HepG2 (cell line): ENCODE measurements around the gene KCNIP4. TPM values are rescaled to one million over a fixed set of nuclear protein-coding genes. Genes with fewer than 3 reads are reported as not detected.

Experiments used
- ATAC-seq: fragments of 200-7000 bp; cut with Tn5 transposase; 3 replicates; pipeline ENCODE4 v1.9.1; 2020; ENCODE audit warnings: mild to moderate bottlenecking, moderate library complexity
- BruUV-seq: library from RNA; stranded (reverse); fragments of 400-500 nt; replicated peaks from 2 replicates; lab custom pipeline; 2021; lab: Mats Ljungman, UMichigan
- CTCF ChIA-PET: fragments of 300-600 bp; formaldehyde crosslinking; extraction: SDS; loops from one replicate; lab custom pipeline; 2021; ENCODE audit warnings: low total read pairs, inconsistent platforms, low intra/inter-chr PET ratio; lab: Yijun Ruan, JAX
- POLR2A ChIA-PET: fragments of 350-600 bp; sonication (Branson Sonifier 250); formaldehyde crosslinking; loops from one replicate; lab custom pipeline; 2020; ENCODE audit warnings: antibody characterized with exemption, inconsistent platforms; lab: Yijun Ruan, JAX
- DNase-seq: peaks from one replicate; pipeline ENCODE4 v3.0.0-alpha.2; 2015; ENCODE audit warnings: low spot score
- FAIRE-seq: peaks from 3 replicates; lab custom pipeline; 2011; peaks lifted over from hg19 to GRCh38; lab: Jason Lieb, UNC
- H2AFZ ChIP-seq: one replicate; pipeline ENCODE4 v1.6.1; 2011; ENCODE audit warnings: low read length, inconsistent platforms
- H3K27ac ChIP-seq: fragments of 300-600 bp; 3 replicates; pipeline ENCODE4 v1.8.0; 2011; ENCODE audit warnings: mixed run types, mild to moderate bottlenecking, mixed read lengths, low read length, inconsistent platforms; ENCODE audit not compliant: insufficient read depth; ENCODE audit errors: extremely low read length
- H3K27me3 ChIP-seq, 2 experiments: fragments of 200-600 bp in 1 of 2; 2 replicates in 1 of 2; 3 replicates in 1 of 2; pipeline versions ENCODE4 v1.6.0 to v1.8.0; 2011; ENCODE audit warnings: low read length in 2 of 2, mild to moderate bottlenecking in 2 of 2, moderate library complexity in 2 of 2, inconsistent platforms in 1 of 2; ENCODE audit not compliant: insufficient read depth in 2 of 2, control insufficient read depth in 1 of 2
- H3K36me3 ChIP-seq, 2 experiments: fragments of 200-600 bp in 1 of 2; replicated peaks in 1 of 2; 2 replicates in 1 of 2; 3 replicates in 1 of 2; pipeline versions ENCODE4 v1.5.1 to v1.8.0; 2011; ENCODE audit warnings: low read length in 2 of 2, inconsistent platforms in 1 of 2; ENCODE audit not compliant: insufficient read depth in 2 of 2, control insufficient read depth in 1 of 2
- H3K4me1 ChIP-seq: 2 replicates; pipeline ENCODE4 v1.5.1; 2012; ENCODE audit warnings: low read length, inconsistent platforms; ENCODE audit not compliant: insufficient read depth
- H3K4me2 ChIP-seq: 2 replicates; pipeline ENCODE4 v1.6.0; 2011; ENCODE audit warnings: low read depth, low read length, inconsistent platforms
- H3K4me3 ChIP-seq, 3 experiments: fragments of 200-600 bp in 1 of 3; sonication (generic), shearing (Covaris generic) in 1 of 3; replicated peaks in 1 of 3; 2 replicates each; pipeline ENCODE4 v1.5.1; 2011 to 2016; ENCODE audit warnings: low read length in 3 of 3, inconsistent platforms in 2 of 3, low read depth in 2 of 3, mild to moderate bottlenecking in 2 of 3, control low read depth in 1 of 3, mixed read lengths in 1 of 3; ENCODE audit not compliant: insufficient read depth in 1 of 3
- H3K79me2 ChIP-seq: one replicate; pipeline ENCODE4 v1.6.1; 2011; ENCODE audit warnings: low read length, inconsistent platforms; ENCODE audit not compliant: insufficient read depth
- H3K9ac ChIP-seq: 2 replicates; pipeline ENCODE4 v1.6.0; 2011; ENCODE audit warnings: mild to moderate bottlenecking, low read depth, low read length, inconsistent platforms; ENCODE audit not compliant: insufficient read depth
- H3K9me3 ChIP-seq: 2 replicates; pipeline ENCODE4 v1.5.1; 2012; ENCODE audit warnings: mild to moderate bottlenecking, low read length
- H4K20me1 ChIP-seq: 2 replicates; pipeline ENCODE4 v1.6.0; 2011; ENCODE audit warnings: inconsistent platforms, mild to moderate bottlenecking, low read length, moderate library complexity; ENCODE audit not compliant: insufficient read depth
- ARID5B ChIP-seq: IDR thresholded peaks from 2 replicates; pipeline ENCODE4 v1.4.0; 2020; ENCODE audit warnings: mild to moderate bottlenecking, missing genetic modification reagents
- CREB1 ChIP-seq, 2 experiments: fragments of 450-650 bp in 1 of 2; IDR thresholded peaks; 2 replicates each; pipeline ENCODE4 v1.6.1; 2016 to 2017; ENCODE audit warnings: control low read depth in 1 of 2, mild to moderate bottlenecking in 1 of 2, missing compliant biosample characterization in 1 of 2, missing genetic modification characterization in 1 of 2
- DDIT3 ChIP-seq: sonication (generic); formaldehyde crosslinking; IDR thresholded peaks from 2 replicates; pipeline ENCODE4 v1.4.0; 2020; ENCODE audit warnings: mild to moderate bottlenecking, missing genetic modification reagents
- GPBP1L1 ChIP-seq: sonication (generic); formaldehyde crosslinking; IDR thresholded peaks from 2 replicates; pipeline ENCODE4 v1.5.0; 2020; ENCODE audit warnings: mild to moderate bottlenecking, missing genetic modification reagents
- HIC2 ChIP-seq: sonication (generic); formaldehyde crosslinking; IDR thresholded peaks from 2 replicates; pipeline ENCODE4 v1.9.0; 2022; ENCODE audit warnings: low read depth, missing genetic modification reagents
- HMG20B ChIP-seq: conservative IDR thresholded peaks from 2 replicates; pipeline ENCODE4 v1.6.1; 2016; ENCODE audit warnings: missing genetic modification reagents, missing compliant biosample characterization
- MTF2 ChIP-seq: sonication (generic); formaldehyde crosslinking; IDR thresholded peaks from 2 replicates; pipeline ENCODE4 v1.5.0; 2020; ENCODE audit warnings: missing genetic modification reagents, borderline replicate concordance
- NKX3-1 ChIP-seq: sonication (generic); formaldehyde crosslinking; IDR thresholded peaks from 2 replicates; pipeline ENCODE4 v1.5.0; 2020; ENCODE audit warnings: missing genetic modification reagents
- PITX1 ChIP-seq: sonication (generic); formaldehyde crosslinking; IDR thresholded peaks from 2 replicates; pipeline ENCODE4 v1.5.1; 2020; ENCODE audit warnings: mild to moderate bottlenecking, missing genetic modification reagents
- RFX1 ChIP-seq: fragments of 450-650 bp; IDR thresholded peaks from 2 replicates; pipeline ENCODE4 v1.6.1; 2017
- SOX6 ChIP-seq, 2 experiments: fragments of 450-650 bp in 1 of 2; sonication (generic) in 1 of 2; formaldehyde crosslinking in 1 of 2; IDR thresholded peaks; 2 replicates each; pipeline versions ENCODE4 v1.4.0 to v1.6.1; 2017 to 2020; ENCODE audit warnings: antibody characterized with exemption in 1 of 2, mild to moderate bottlenecking in 1 of 2, missing genetic modification reagents in 1 of 2
- TAF15 ChIP-seq: fragments of 200-400 bp; formaldehyde crosslinking; IDR thresholded peaks from one replicate; pipeline ENCODE4 v1.6.1; 2018; ENCODE audit warnings: mild to moderate bottlenecking, low read depth, low read length; ENCODE audit not compliant: poor library complexity, severe bottlenecking
- TRIM24 ChIP-seq: sonication (generic); formaldehyde crosslinking; IDR thresholded peaks from 2 replicates; pipeline ENCODE4 v1.8.0; 2022; ENCODE audit warnings: mild to moderate bottlenecking, missing genetic modification reagents
- ZFP91 ChIP-seq: sonication (generic); formaldehyde crosslinking; IDR thresholded peaks from 2 replicates; pipeline ENCODE4 v1.9.0; 2022; ENCODE audit warnings: missing genetic modification reagents, mild to moderate bottlenecking, borderline replicate concordance
- ZNF772 ChIP-seq: sonication (generic); formaldehyde crosslinking; IDR thresholded peaks from 2 replicates; pipeline ENCODE4 v1.5.0; 2020; ENCODE audit warnings: mild to moderate bottlenecking, missing genetic modification reagents
- in situ Hi-C: cut with HindIII; loops from 2 replicates; pipeline ENCODE4 v1.10.0; 2017; ENCODE audit warnings: low pct_unique_long_range_greater_than_20kb; ENCODE audit not compliant: extremely low pct_ligation_motif_present
- intact Hi-C: fragments of 100-400 bp; cut with micrococcal nuclease; formaldehyde crosslinking; loops from one replicate; pipeline ENCODE4 v1.10.0; 2022; ENCODE audit not compliant: unreplicated experiment
- polyA plus RNA-seq, 8 experiments: library from polyadenylated mRNA; depleted of rRNA in 3 of 8; stranded (reverse) in 7 of 8; unstranded in 1 of 8; fragments of >200 nt; fragmentation: Illumina TruSeq in 4 of 8; extraction: Trizol in 4 of 8; gene quantifications; 2 replicates each; pipeline versions ENCODE4 v1.2.1 to v1.2.3, GENCODE V29; 2011 to 2016; ENCODE audit warnings: low read depth in 4 of 8, missing spikeins in 1 of 8, mixed read lengths in 1 of 8; ENCODE audit not compliant: insufficient read depth in 1 of 8
- total RNA-seq, 5 experiments: library from RNA; depleted of rRNA; stranded (reverse); fragments of >200 nt; fragmentation: Illumina TruSeq; extraction: Trizol; gene quantifications; 2 replicates each; pipeline ENCODE4 v1.2.3, GENCODE V29; 2016; ENCODE audit warnings: low read depth in 1 of 5

KCNIP4 gene
- total and polyA plus RNA-seq, 2 of the 13 experiments (the other 11 are each of a cell fraction or from before 2014, with no cell fraction given) = 0.09 TPM; not detected in 1

- TF ChIP-seq ZFP91 (CRISPR knock-in tag) (no peak), RFX1 (no peak), NKX3-1 (CRISPR knock-in tag) (no peak), HMG20B (CRISPR knock-in tag) (no peak), SOX6 (IDR thresholded peaks at IDR 0.05) (no peak), SOX6 (CRISPR knock-in tag; IDR thresholded peaks at IDR 0.05) (no peak), HIC2 (CRISPR knock-in tag) (no peak)
These were observed 55.4 kb downstream of the KCNIP4 start (continued) for GRCh38 chr4:21893136-21893535.

- POLR2A ChIA-PET = no interaction called here
- H3K27ac ChIP-seq = no peak overlapping the region
- no peaks in the 10 kb centered on the region for H4K20me1 ChIP-seq
- CTCF ChIA-PET = no interaction called here
- H3K4me2 ChIP-seq = no peak overlapping the region
- H3K79me2 ChIP-seq = no peaks in the 10 kb centered on the region
- H3K4me3 ChIP-seq = no peak overlapping the region
- H2AFZ ChIP-seq = no peak overlapping the region
- FAIRE-seq (no peak), ATAC-seq (no peak), DNase-seq (no peak)
- H3K4me1 ChIP-seq = no peaks in the 10 kb centered on the region
- no peaks in the 10 kb centered on the region for H3K36me3 ChIP-seq
- intact Hi-C loops (no loop called here), in situ Hi-C loops (no loop called here)
- H3K9ac ChIP-seq = no peak overlapping the region
- H3K27me3 ChIP-seq = no peaks in the 10 kb centered on the region
- no peaks in the 10 kb centered on the region for H3K9me3 ChIP-seq
- BruUV-seq = no TSS peak
- TF ChIP-seq DDIT3 (CRISPR knock-in tag) (no peak), ARID5B (CRISPR knock-in tag) (no peak), GPBP1L1 (CRISPR knock-in tag) (no peak), PITX1 (CRISPR knock-in tag) (no peak), MTF2 (CRISPR knock-in tag) (no peak), CREB1 (IDR thresholded peaks at IDR 0.05) (no peak), CREB1 (CRISPR knock-in tag; IDR thresholded peaks at IDR 0.05) (no peak), ZNF772 (CRISPR knock-in tag) (no peak), TAF15 (no peak), TRIM24 (no peak)
These were observed 58.3 kb downstream of the KCNIP4 start for GRCh38 chr4:21890231-21890630.
